A549 (cell line): Measurements from ENCODE around the gene ZNF831.

Experiments used
- CBX8 ChIP-seq: fragments of 200-600 bp; sonication (generic); IDR thresholded peaks from 2 replicates; pipeline ENCODE4 v1.6.1; 2016
- CTCF ChIP-seq: fragments of >200 bp; sonication (Bioruptor Twin); formaldehyde crosslinking; IDR thresholded peaks from 3 replicates; pipeline ENCODE4 v1.5.1; 2016
- HMGXB4 ChIP-seq: fragments of 250-450 bp; sonication (Bioruptor Pico); IDR thresholded peaks from 2 replicates; pipeline ENCODE4 v1.5.0; 2021; ENCODE audit warnings: mild to moderate bottlenecking, moderate library complexity, borderline replicate concordance
- MAX ChIP-seq: IDR thresholded peaks from 2 replicates; pipeline ENCODE4 v1.6.1; 2012
- MAZ ChIP-seq: fragments of 150-350 bp; IDR thresholded peaks from 2 replicates; pipeline ENCODE4 v1.6.1; 2014; ENCODE audit warnings: antibody characterized with exemption, low read depth, low read length, borderline replicate concordance
- PHF8 ChIP-seq: fragments of 200-600 bp; sonication (generic); IDR thresholded peaks from 2 replicates; pipeline ENCODE4 v1.6.1; 2016; ENCODE audit warnings: low read depth, mild to moderate bottlenecking, antibody characterized with exemption, moderate library complexity, borderline replicate concordance
- POLR2A ChIP-seq: IDR thresholded peaks from 2 replicates; pipeline ENCODE4 v1.6.1; 2012; ENCODE audit warnings: mild to moderate bottlenecking, low read length
- REST ChIP-seq: fragments of 200-600 bp; sonication (generic); IDR thresholded peaks from 2 replicates; pipeline ENCODE4 v1.6.1; 2016; ENCODE audit warnings: antibody characterized with exemption, mild to moderate bottlenecking, moderate library complexity

GRCh38 chr20:59176812-59177211 is 13.2 kb downstream of the ZNF831 start:
- TF ChIP-seq CTCF: no peak
- no peak for TF ChIP-seq MAZ
- no peak for TF ChIP-seq CBX8
- no peak for TF ChIP-seq PHF8
- no peak for TF ChIP-seq POLR2A
- no peak for TF ChIP-seq HMGXB4 (CRISPR knock-in tag)
- no peak for TF ChIP-seq MAX
- no peak for TF ChIP-seq REST
